H9 (cell line): ENCODE measurements around the gene HOXC11. TPM values are rescaled to one million over a fixed set of nuclear protein-coding genes. Genes with fewer than 3 reads are reported as not detected.

ENCODE experiments used
- DNase-seq: peaks from one replicate; pipeline ENCODE4 v3.0.0-alpha.2; 2017
- H2AFZ ChIP-seq: one replicate; pipeline ENCODE4 v1.6.1; 2013; ENCODE audit warnings: mild to moderate bottlenecking, low read length, control low read depth, moderate library complexity
- H2AK5ac ChIP-seq: 2 replicates; pipeline ENCODE4 v1.6.1; 2013; ENCODE audit warnings: low read length, control low read depth, mixed read lengths; ENCODE audit not compliant: insufficient read length
- H2BK120ac ChIP-seq: one replicate; pipeline ENCODE4 v1.6.1; 2013; ENCODE audit warnings: low read depth, mild to moderate bottlenecking, low read length, control low read depth, inconsistent platforms; ENCODE audit not compliant: poor library complexity, severe bottlenecking
- H2BK12ac ChIP-seq: 2 replicates; pipeline ENCODE4 v1.6.1; 2013; ENCODE audit warnings: low read length, control low read depth, mixed read lengths, low read depth; ENCODE audit not compliant: insufficient read length
- H2BK15ac ChIP-seq: 2 replicates; pipeline ENCODE4 v1.6.1; 2013; ENCODE audit warnings: low read depth, low read length, control low read depth
- H2BK20ac ChIP-seq: one replicate; pipeline ENCODE4 v1.6.1; 2013; ENCODE audit warnings: low read depth, mild to moderate bottlenecking, low read length, control low read depth, inconsistent platforms; ENCODE audit not compliant: poor library complexity, severe bottlenecking
- H2BK5ac ChIP-seq: 2 replicates; pipeline ENCODE4 v1.6.1; 2013; ENCODE audit warnings: low read length, control low read depth, mixed read lengths; ENCODE audit not compliant: insufficient read length
- H3K14ac ChIP-seq: 2 replicates; pipeline ENCODE4 v1.6.1; 2013; ENCODE audit warnings: low read length, control low read depth; ENCODE audit not compliant: insufficient read depth
- H3K18ac ChIP-seq: 2 replicates; pipeline ENCODE4 v1.6.1; 2013; ENCODE audit warnings: low read depth, mild to moderate bottlenecking, mixed read lengths, low read length, control low read depth; ENCODE audit not compliant: insufficient read length
- H3K23ac ChIP-seq: 2 replicates; pipeline ENCODE4 v1.6.1; 2013; ENCODE audit warnings: low read length, control low read depth, mixed read lengths, low read depth; ENCODE audit not compliant: insufficient read length
- H3K23me2 ChIP-seq: 2 replicates; pipeline ENCODE4 v1.6.1; 2013; ENCODE audit warnings: low read depth, mild to moderate bottlenecking, mixed read lengths, low read length, control low read depth; ENCODE audit not compliant: insufficient read length, poor library complexity, severe bottlenecking
- H3K27ac ChIP-seq: 2 replicates; pipeline ENCODE4 v1.5.1; 2013; ENCODE audit warnings: low read length, control low read depth, mixed read lengths, low read depth; ENCODE audit not compliant: insufficient read length
- H3K27me3 ChIP-seq: 2 replicates; pipeline ENCODE4 v1.6.1; 2013; ENCODE audit warnings: low read length, control low read depth, inconsistent platforms; ENCODE audit not compliant: insufficient read depth
- H3K4ac ChIP-seq: 2 replicates; pipeline ENCODE4 v1.6.1; 2013; ENCODE audit warnings: low read depth, mild to moderate bottlenecking, control low read depth, inconsistent platforms, low read length, moderate library complexity
- H3K4me1 ChIP-seq: 2 replicates; pipeline ENCODE4 v1.6.1; 2013; ENCODE audit warnings: low read length, control low read depth, inconsistent platforms; ENCODE audit not compliant: insufficient read depth
- H3K4me2 ChIP-seq: 2 replicates; pipeline ENCODE4 v1.6.1; 2013; ENCODE audit warnings: low read length, control low read depth, mixed read lengths; ENCODE audit not compliant: insufficient read length, insufficient read depth
- H3K56ac ChIP-seq: 2 replicates; pipeline ENCODE4 v1.6.1; 2013; ENCODE audit warnings: low read depth, mild to moderate bottlenecking, mixed read lengths, low read length, control low read depth; ENCODE audit not compliant: insufficient read length
- H3K79me1 ChIP-seq: 2 replicates; pipeline ENCODE4 v1.6.1; 2013; ENCODE audit warnings: low read depth, mild to moderate bottlenecking, moderate library complexity, low read length, control low read depth, inconsistent platforms; ENCODE audit not compliant: insufficient read depth, poor library complexity, severe bottlenecking
- H3K79me2 ChIP-seq: 2 replicates; pipeline ENCODE4 v1.6.1; 2013; ENCODE audit warnings: low read length, control low read depth, inconsistent platforms; ENCODE audit not compliant: insufficient read depth
- H3K9ac ChIP-seq: 2 replicates; pipeline ENCODE4 v1.6.1; 2013; ENCODE audit warnings: low read length, control low read depth, mixed read lengths; ENCODE audit not compliant: insufficient read length; ENCODE audit errors: extremely low read depth
- H3K9me3 ChIP-seq: one replicate; pipeline ENCODE4 v1.6.1; 2013; ENCODE audit warnings: low read depth, low read length, inconsistent platforms; ENCODE audit not compliant: control insufficient read depth
- H3T11ph ChIP-seq: one replicate; pipeline ENCODE4 v1.6.1; 2013; ENCODE audit warnings: mild to moderate bottlenecking, low read length, control low read depth, inconsistent platforms
- H4K20me1 ChIP-seq: one replicate; pipeline ENCODE4 v1.6.1; 2013; ENCODE audit not compliant: control insufficient read depth, insufficient read length, insufficient read depth
- H4K5ac ChIP-seq: 2 replicates; pipeline ENCODE4 v1.6.1; 2013; ENCODE audit warnings: low read depth, mild to moderate bottlenecking, mixed read lengths, low read length, control low read depth; ENCODE audit not compliant: insufficient read length
- H4K8ac ChIP-seq: replicated peaks from 2 replicates; pipeline ENCODE4 v1.6.1; 2013; ENCODE audit warnings: low read length, control low read depth, mixed read lengths, low read depth; ENCODE audit not compliant: insufficient read length
- H4K91ac ChIP-seq: 2 replicates; pipeline ENCODE4 v1.6.1; 2013; ENCODE audit warnings: low read depth, mild to moderate bottlenecking, moderate library complexity, mixed read lengths, low read length, control low read depth; ENCODE audit not compliant: insufficient read length
- H3K27ac Mint-ChIP-seq, 3 experiments: 2 replicates in 2 of 3; 3 replicates in 1 of 3; pipeline ENCODE4 v1.8.0; 2020 to 2021; ENCODE audit warnings: mixed read lengths in 3 of 3, mild to moderate bottlenecking in 1 of 3, moderate library complexity in 1 of 3
- H3K27me3 Mint-ChIP-seq: 2 replicates; pipeline ENCODE4 v1.8.0; 2021; ENCODE audit warnings: low read depth, mild to moderate bottlenecking, moderate library complexity, mixed read lengths
- H3K36me3 Mint-ChIP-seq, 3 experiments: 2 replicates in 2 of 3; 3 replicates in 1 of 3; pipeline ENCODE4 v1.8.0; 2020 to 2021; ENCODE audit warnings: low read depth in 3 of 3, mixed read lengths in 3 of 3; ENCODE audit not compliant: insufficient read depth in 1 of 3
- H3K4me1 Mint-ChIP-seq, 2 experiments: 2 replicates each; pipeline ENCODE4 v1.8.0; 2020; ENCODE audit warnings: mixed read lengths in 2 of 2
- H3K4me3 Mint-ChIP-seq, 2 experiments: 2 replicates in 1 of 2; 3 replicates in 1 of 2; pipeline ENCODE4 v1.8.0; 2020 to 2021; ENCODE audit warnings: mild to moderate bottlenecking in 2 of 2, mixed read lengths in 2 of 2, moderate library complexity in 1 of 2
- H3K9me3 Mint-ChIP-seq, 2 experiments: 2 replicates in 1 of 2; 3 replicates in 1 of 2; pipeline ENCODE4 v1.8.0; 2020; ENCODE audit warnings: mild to moderate bottlenecking in 2 of 2, mixed read lengths in 2 of 2, moderate library complexity in 1 of 2
- WGBS: extraction: QIAGEN DNeasy Blood & Tissue Kit; methylation state at CpG from one replicate; pipeline ENCODE4 v1.1.7; 2013; ENCODE audit warnings: missing lambda C conversion rate, low lambda C conversion rate, mixed read lengths; ENCODE audit not compliant: insufficient read length; ENCODE audit errors: extremely low coverage; 5-methylcytosine and 5-hydroxymethylcytosine counted together
- total RNA-seq: library from RNA; stranded (reverse); gene quantifications from 2 replicates; pipeline ENCODE4 v1.2.1, GENCODE V29; 2021
- TF ChIP-seq, protein P1 (sequence below): fragments of 200-600 bp; sonication (generic); conservative IDR thresholded peaks from 3 replicates; pipeline ENCODE4 v1.8.0; 2021; ENCODE audit warnings: antibody characterized with exemption, mild to moderate bottlenecking

HOXC11 gene
- total RNA-seq, 1 experiment from 2014 or later = not detected

DNA sequence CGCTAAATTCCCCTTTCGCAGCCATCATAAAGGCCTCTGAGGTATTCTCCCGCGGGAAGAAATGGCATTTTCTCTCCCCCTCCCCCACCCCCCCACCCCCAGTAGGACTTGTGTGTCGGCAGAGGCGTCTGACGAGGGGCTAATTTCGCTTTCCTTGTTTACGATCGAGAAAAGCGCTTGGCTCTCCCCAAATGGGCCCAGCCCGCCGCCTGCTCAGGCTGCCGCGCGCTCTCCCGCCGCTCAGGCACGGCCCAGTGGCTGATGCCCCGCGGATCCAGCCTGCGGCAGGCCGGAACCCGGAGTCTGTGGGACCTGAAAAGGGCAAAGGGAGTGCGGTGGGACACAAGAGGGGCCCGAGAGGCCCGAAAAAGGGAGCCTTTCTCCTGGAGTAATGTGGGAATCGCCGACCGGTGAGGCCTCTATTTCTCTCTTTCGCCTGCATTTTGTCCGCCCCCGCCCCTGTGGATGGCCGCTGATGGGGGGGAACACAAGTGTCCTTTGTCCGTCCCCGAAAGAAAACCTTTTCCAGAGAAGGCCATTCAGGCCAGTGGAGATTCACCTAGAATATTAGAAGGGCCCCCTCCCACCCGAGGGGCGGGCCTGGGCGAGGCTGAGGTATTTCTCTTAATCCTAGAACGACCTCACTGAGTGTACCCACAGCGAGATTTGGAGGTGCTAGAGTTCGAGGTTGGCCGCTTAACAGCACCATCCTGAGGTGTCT is 46.3 kb downstream of the HOXC11 start:
- Histone ChIP-seq H3T11ph (no peak overlapping the region), H2AK5ac (no peak overlapping the region), H3K9me3 (no peaks in the 10 kb centered on the region), H4K8ac (no peak overlapping the region), H3K27me3 (peaks cover 94% of the 10 kb centered on the region), H3K79me1 (no peaks in the 10 kb centered on the region), H3K18ac (no peak overlapping the region), H3K14ac (no peak overlapping the region), H3K4me2 (peak overlapping the region; percentile 28), H3K23ac (no peak overlapping the region), H2BK5ac (no peak overlapping the region), H2BK12ac (no peak overlapping the region), H2BK120ac (no peak overlapping the region), H3K9ac (no peak overlapping the region), H3K27ac (no peak overlapping the region), H4K20me1 (no peaks in the 10 kb centered on the region), H3K56ac (no peak overlapping the region), H3K79me2 (no peaks in the 10 kb centered on the region), H3K4ac (no peak overlapping the region), H2AFZ (no peak overlapping the region), H3K23me2 (peaks cover 10% of the 10 kb centered on the region), H2BK20ac (no peak overlapping the region), H2BK15ac (no peak overlapping the region), H3K4me1 (no peaks in the 10 kb centered on the region), H4K91ac (no peak overlapping the region), H4K5ac (no peak overlapping the region)
- no CpG with 5 or more reads among the region's 43 CpGs for WGBS
- DNase-seq = peak; percentile 74
- TF ChIP-seq, protein P1, sequence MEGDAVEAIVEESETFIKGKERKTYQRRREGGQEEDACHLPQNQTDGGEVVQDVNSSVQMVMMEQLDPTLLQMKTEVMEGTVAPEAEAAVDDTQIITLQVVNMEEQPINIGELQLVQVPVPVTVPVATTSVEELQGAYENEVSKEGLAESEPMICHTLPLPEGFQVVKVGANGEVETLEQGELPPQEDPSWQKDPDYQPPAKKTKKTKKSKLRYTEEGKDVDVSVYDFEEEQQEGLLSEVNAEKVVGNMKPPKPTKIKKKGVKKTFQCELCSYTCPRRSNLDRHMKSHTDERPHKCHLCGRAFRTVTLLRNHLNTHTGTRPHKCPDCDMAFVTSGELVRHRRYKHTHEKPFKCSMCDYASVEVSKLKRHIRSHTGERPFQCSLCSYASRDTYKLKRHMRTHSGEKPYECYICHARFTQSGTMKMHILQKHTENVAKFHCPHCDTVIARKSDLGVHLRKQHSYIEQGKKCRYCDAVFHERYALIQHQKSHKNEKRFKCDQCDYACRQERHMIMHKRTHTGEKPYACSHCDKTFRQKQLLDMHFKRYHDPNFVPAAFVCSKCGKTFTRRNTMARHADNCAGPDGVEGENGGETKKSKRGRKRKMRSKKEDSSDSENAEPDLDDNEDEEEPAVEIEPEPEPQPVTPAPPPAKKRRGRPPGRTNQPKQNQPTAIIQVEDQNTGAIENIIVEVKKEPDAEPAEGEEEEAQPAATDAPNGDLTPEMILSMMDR = no peak
- H3K4me1 Mint-ChIP-seq = peaks cover 13 to 30% of the 10 kb centered on the region in 2 experiments
- H3K27me3 Mint-ChIP-seq = peaks cover 100% of the 10 kb centered on the region
- no peaks in the 10 kb centered on the region for H3K36me3 Mint-ChIP-seq
- H3K4me3 Mint-ChIP-seq = peak overlapping the region; percentile 8 to 55; a peak in 2 of 5 replicates
- H3K9me3 Mint-ChIP-seq = peaks cover 0 to 2% of the 10 kb centered on the region in 2 experiments; a peak in 2 of 5 replicates
- H3K27ac Mint-ChIP-seq = no peak overlapping the region
